IMR-90 (cell line): ENCODE results near the gene ASGR2. TPM values are rescaled to one million over a fixed set of nuclear protein-coding genes. Genes with fewer than 3 reads are reported as not detected.
A peak's percentile ranks its signal among the peaks of the same experiment; 100 is the strongest.

ENCODE experiments used
- ATAC-seq: fragments of 200-7000 bp; cut with Tn5 transposase; 2 replicates; pipeline ENCODE4 v1.9.1; 2020; ENCODE audit warnings: low read depth, mild to moderate bottlenecking, moderate library complexity
- BruUV-seq: library from RNA; stranded (reverse); fragments of 400-500 nt; replicated peaks from 2 replicates; lab custom pipeline; 2021; lab: Mats Ljungman, UMichigan
- CTCF ChIA-PET: fragments of 300-600 bp; formaldehyde crosslinking; extraction: SDS; loops from one replicate; lab custom pipeline; 2021; ENCODE audit warnings: antibody characterized with exemption; lab: Yijun Ruan, JAX
- POLR2A ChIA-PET: fragments of 300-600 bp; sonication (Branson Sonifier 250); formaldehyde crosslinking; loops from one replicate; lab custom pipeline; 2022; ENCODE audit warnings: antibody characterized with exemption; ENCODE audit not compliant: unreplicated experiment; lab: Charles Lee
- DNase-seq: peaks from one replicate; pipeline ENCODE4 v3.0.0; 2013
- H2AFZ ChIP-seq: replicated peaks from 2 replicates; pipeline ENCODE3; 2013; ENCODE audit warnings: low read length, mild to moderate bottlenecking; ENCODE audit not compliant: poor library complexity
- H2AK5ac ChIP-seq: 2 replicates; pipeline ENCODE4 v1.6.1; 2013; ENCODE audit warnings: low read depth, low read length, inconsistent platforms
- H2AK9ac ChIP-seq: replicated peaks from 2 replicates; pipeline ENCODE3; 2013; ENCODE audit warnings: mild to moderate bottlenecking, low read depth, low read length, moderate library complexity; ENCODE audit not compliant: poor library complexity
- H2BK120ac ChIP-seq: 2 replicates; pipeline ENCODE4 v1.6.1; 2013; ENCODE audit warnings: low read depth, low read length, inconsistent platforms
- H2BK15ac ChIP-seq: 3 replicates; pipeline ENCODE4 v1.6.1; 2013; ENCODE audit warnings: low read depth, low read length, inconsistent platforms
- H2BK20ac ChIP-seq: 2 replicates; pipeline ENCODE4 v1.6.1; 2013; ENCODE audit warnings: low read depth, mild to moderate bottlenecking, inconsistent platforms, low read length, moderate library complexity
- H2BK5ac ChIP-seq: 2 replicates; pipeline ENCODE4 v1.6.1; 2013; ENCODE audit warnings: mild to moderate bottlenecking, low read depth, low read length, inconsistent platforms; ENCODE audit not compliant: poor library complexity, severe bottlenecking
- H3K14ac ChIP-seq: replicated peaks from 2 replicates; pipeline ENCODE4 v1.6.1; 2013; ENCODE audit warnings: low read depth, low read length, inconsistent platforms
- H3K18ac ChIP-seq: 2 replicates; pipeline ENCODE4 v1.6.1; 2013; ENCODE audit warnings: low read depth, low read length, control low read depth
- H3K23ac ChIP-seq: 2 replicates; pipeline ENCODE4 v1.6.1; 2013; ENCODE audit warnings: low read depth, low read length, inconsistent platforms
- H3K27ac ChIP-seq: 2 replicates; pipeline ENCODE4 v1.5.1; 2013; ENCODE audit warnings: mild to moderate bottlenecking, control low read depth, low read length; ENCODE audit not compliant: insufficient read depth
- H3K27me3 ChIP-seq: 2 replicates; pipeline ENCODE4 v1.6.1; 2013; ENCODE audit warnings: low read length; ENCODE audit not compliant: control insufficient read depth, insufficient read depth
- H3K36me3 ChIP-seq: 2 replicates; pipeline ENCODE4 v1.6.1; 2013; ENCODE audit warnings: low read length, mixed read lengths; ENCODE audit not compliant: control insufficient read depth, insufficient read depth
- H3K4ac ChIP-seq: 2 replicates; pipeline ENCODE4 v1.6.1; 2013; ENCODE audit warnings: low read depth, low read length, inconsistent platforms
- H3K4me1 ChIP-seq: 2 replicates; pipeline ENCODE4 v1.6.1; 2013; ENCODE audit warnings: low read length, mixed read lengths; ENCODE audit not compliant: control insufficient read depth, insufficient read depth
- H3K4me2 ChIP-seq: 2 replicates; pipeline ENCODE4 v1.6.1; 2013; ENCODE audit warnings: low read depth, mild to moderate bottlenecking, control low read depth, low read length, moderate library complexity
- H3K4me3 ChIP-seq: 2 replicates; pipeline ENCODE4 v1.5.1; 2013; ENCODE audit warnings: low read depth, mild to moderate bottlenecking, control low read depth, low read length, moderate library complexity; ENCODE audit not compliant: insufficient read depth
- H3K56ac ChIP-seq: 2 replicates; pipeline ENCODE4 v1.6.1; 2013; ENCODE audit warnings: low read length, inconsistent platforms; ENCODE audit not compliant: insufficient read depth; ENCODE audit errors: extremely low read depth
- H3K79me1 ChIP-seq, 2 experiments: 2 replicates each; pipeline ENCODE4 v1.6.1; 2013; ENCODE audit warnings: low read length in 2 of 2, inconsistent platforms in 1 of 2, low read depth in 1 of 2
- H3K9ac ChIP-seq: 2 replicates; pipeline ENCODE4 v1.6.1; 2013; ENCODE audit warnings: low read depth, low read length, control low read depth
- H3K9me1 ChIP-seq: 2 replicates; pipeline ENCODE4 v1.6.1; 2013; ENCODE audit warnings: low read length, inconsistent platforms; ENCODE audit not compliant: insufficient read depth
- H3K9me3 ChIP-seq: 2 replicates; pipeline ENCODE4 v1.6.1; 2013; ENCODE audit warnings: low read length; ENCODE audit not compliant: control insufficient read depth, insufficient read depth
- H4K20me1 ChIP-seq: 2 replicates; pipeline ENCODE4 v1.6.1; 2013; ENCODE audit warnings: low read length, inconsistent platforms; ENCODE audit not compliant: insufficient read depth
- H4K5ac ChIP-seq: 2 replicates; pipeline ENCODE4 v1.6.1; 2013; ENCODE audit warnings: mild to moderate bottlenecking, low read depth, low read length, control low read depth
- H4K8ac ChIP-seq, 2 experiments: 2 replicates each; pipeline ENCODE4 v1.6.1; 2013; ENCODE audit warnings: low read depth in 2 of 2, low read length in 2 of 2, control low read depth in 1 of 2, inconsistent platforms in 1 of 2
- H4K91ac ChIP-seq: 2 replicates; pipeline ENCODE4 v1.6.1; 2013; ENCODE audit warnings: low read depth, low read length, inconsistent platforms; ENCODE audit not compliant: insufficient read depth
- MAFK ChIP-seq: IDR thresholded peaks from 2 replicates; pipeline ENCODE4 v1.6.1; 2012; ENCODE audit warnings: low read depth, low read length, improper control_type of control experiment
- RFX5 ChIP-seq: IDR thresholded peaks from 2 replicates; pipeline ENCODE4 v1.8.0; 2012; ENCODE audit warnings: low read depth, mild to moderate bottlenecking, low read length, moderate library complexity
- SMC3 ChIP-seq: fragments of 150-350 bp; IDR thresholded peaks from 2 replicates; pipeline ENCODE4 v1.6.1; 2016; ENCODE audit warnings: low read depth, mild to moderate bottlenecking, antibody characterized with exemption, low read length, moderate library complexity
- WGBS, 2 experiments: methylation state at CpG; one replicate each; pipeline versions ENCODE4 v1.1.5 to v1.1.7; 2013; ENCODE audit warnings: missing lambda C conversion rate in 2 of 2; ENCODE audit not compliant: insufficient read length in 1 of 2; ENCODE audit errors: extremely low coverage in 2 of 2; 5-methylcytosine and 5-hydroxymethylcytosine counted together
- dilution Hi-C: fragments of 300-500 bp; cut with HindIII; formaldehyde crosslinking; loops from one replicate; pipeline ENCODE4 v1.14.3; 2018; ENCODE audit warnings: low sequenced_read_pairs; ENCODE audit not compliant: unreplicated experiment
- in situ Hi-C: fragments of 300-500 bp; cut with MboI; formaldehyde crosslinking; loops from 3 replicates; pipeline ENCODE4 v1.14.3; 2019; ENCODE audit warnings: low sequenced_read_pairs, inconsistent platforms, mixed read lengths
- intact Hi-C: fragments of 100-400 bp; cut with micrococcal nuclease; formaldehyde crosslinking; loops from 2 replicates; pipeline ENCODE4 v1.10.0; 2022
- polyA plus RNA-seq, 3 experiments: library from polyadenylated mRNA; depleted of rRNA; stranded (reverse); fragments of >200 nt; gene quantifications; 2 replicates each; pipeline ENCODE4 v1.2.3, GENCODE V29; 2012; ENCODE audit warnings: low replicate concordance in 1 of 3
- total RNA-seq: library from RNA; depleted of rRNA; stranded (reverse); fragments of >200 nt; gene quantifications from 2 replicates; pipeline ENCODE4 v1.2.3, GENCODE V29; 2012
- TF ChIP-seq, protein P1 (sequence below): conservative IDR thresholded peaks from 2 replicates; pipeline ENCODE4 v1.5.1; 2012; ENCODE audit warnings: mild to moderate bottlenecking, low read depth, low read length, improper control_type of control experiment

Gene ASGR2
- total and polyA plus RNA-seq, 2 of the 4 experiments (the other 2 are of a cell fraction) = not detected

DNA sequence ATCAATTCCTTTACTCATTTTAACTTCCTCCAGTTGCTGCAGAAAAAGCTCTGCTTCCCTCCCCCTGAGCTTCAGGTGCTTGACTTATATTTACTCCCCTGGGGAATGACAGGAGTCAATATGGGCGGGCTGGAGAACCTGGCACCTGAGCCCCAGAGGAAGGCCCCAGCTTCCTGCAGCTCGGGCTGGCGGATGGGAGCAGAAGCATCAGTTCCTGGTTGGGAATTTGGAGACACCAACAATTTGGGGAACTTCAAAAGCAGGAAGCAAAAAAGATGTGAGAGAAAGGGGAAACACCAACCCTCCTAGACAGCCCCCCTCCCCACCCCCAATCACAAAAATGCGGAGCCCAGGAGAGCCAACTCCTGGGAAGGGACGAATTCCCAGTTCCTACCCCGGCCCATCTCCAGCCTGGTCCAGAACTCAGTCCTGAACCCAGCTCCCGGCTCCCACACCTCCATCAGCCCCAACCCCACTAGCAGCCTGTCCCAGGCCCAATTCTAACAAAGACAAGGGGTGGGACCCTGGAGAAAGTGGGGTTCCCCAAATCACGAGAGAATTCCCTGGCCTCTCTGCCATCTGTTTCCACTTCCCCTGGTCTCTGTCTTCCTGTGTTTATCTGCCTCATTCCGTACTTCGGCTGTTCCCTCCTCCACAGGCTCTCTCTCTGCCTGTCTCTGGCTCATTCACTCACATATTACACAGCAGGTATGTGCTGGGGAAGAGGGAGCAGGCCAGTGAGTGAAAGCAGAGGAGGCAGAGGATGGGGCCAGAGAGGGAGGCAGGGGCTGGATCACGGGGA is 16.2 kb upstream of the ASGR2 start:
- no peaks in the 10 kb centered on the region for H3K4me1 ChIP-seq
- ChIA-PET POLR2A (no interaction called here), CTCF (interaction anchor here (1.4 to 1.6 kb wide), 2 partner anchors 21 to 79 kb away, joined by 3 to 4 read pairs; no protein-coding TSS in a partner anchor)
- H3K27ac ChIP-seq = no peak overlapping the region
- in situ Hi-C loops (loop anchor here (25.0 kb wide), 1 partner anchor 219 kb away; no protein-coding TSS in a partner anchor), intact Hi-C loops (no loop called here), dilution Hi-C loops (no loop called here)
- TF ChIP-seq MAFK (no peak), SMC3 (no peak), RFX5 (no peak)
- TF ChIP-seq, protein P1, sequence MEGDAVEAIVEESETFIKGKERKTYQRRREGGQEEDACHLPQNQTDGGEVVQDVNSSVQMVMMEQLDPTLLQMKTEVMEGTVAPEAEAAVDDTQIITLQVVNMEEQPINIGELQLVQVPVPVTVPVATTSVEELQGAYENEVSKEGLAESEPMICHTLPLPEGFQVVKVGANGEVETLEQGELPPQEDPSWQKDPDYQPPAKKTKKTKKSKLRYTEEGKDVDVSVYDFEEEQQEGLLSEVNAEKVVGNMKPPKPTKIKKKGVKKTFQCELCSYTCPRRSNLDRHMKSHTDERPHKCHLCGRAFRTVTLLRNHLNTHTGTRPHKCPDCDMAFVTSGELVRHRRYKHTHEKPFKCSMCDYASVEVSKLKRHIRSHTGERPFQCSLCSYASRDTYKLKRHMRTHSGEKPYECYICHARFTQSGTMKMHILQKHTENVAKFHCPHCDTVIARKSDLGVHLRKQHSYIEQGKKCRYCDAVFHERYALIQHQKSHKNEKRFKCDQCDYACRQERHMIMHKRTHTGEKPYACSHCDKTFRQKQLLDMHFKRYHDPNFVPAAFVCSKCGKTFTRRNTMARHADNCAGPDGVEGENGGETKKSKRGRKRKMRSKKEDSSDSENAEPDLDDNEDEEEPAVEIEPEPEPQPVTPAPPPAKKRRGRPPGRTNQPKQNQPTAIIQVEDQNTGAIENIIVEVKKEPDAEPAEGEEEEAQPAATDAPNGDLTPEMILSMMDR = no peak
- no peaks in the 10 kb centered on the region for H4K20me1 ChIP-seq
- WGBS, 2 experiments = no CpG with 5 or more reads among the region's 11 CpGs
- H3K79me1 ChIP-seq = no peaks in the 10 kb centered on the region
- DNase-seq = no peak
- no peak overlapping the region for H2BK5ac ChIP-seq
- H3K4ac ChIP-seq = no peak overlapping the region
- BruUV-seq = no TSS peak
- H3K4me2 ChIP-seq = no peak overlapping the region
- no peak overlapping the region for H4K91ac ChIP-seq
- no peak overlapping the region for H4K5ac ChIP-seq
- H3K36me3 ChIP-seq = no peaks in the 10 kb centered on the region
- H3K14ac ChIP-seq = no peak overlapping the region
- no peak overlapping the region for H2AFZ ChIP-seq
- H3K9me1 ChIP-seq = no peaks in the 10 kb centered on the region
- H2BK15ac ChIP-seq = no peak overlapping the region
- H3K4me3 ChIP-seq = no peak overlapping the region
- H3K9ac ChIP-seq = no peak overlapping the region
- ATAC-seq = peak; percentile 32; the same call in 1 of the 2 replicates
- no peaks in the 10 kb centered on the region for H3K9me3 ChIP-seq
- H2BK120ac ChIP-seq = no peak overlapping the region
- no peak overlapping the region for H2AK9ac ChIP-seq
- H2BK20ac ChIP-seq = no peak overlapping the region
- H3K56ac ChIP-seq = no peak overlapping the region
- H4K8ac ChIP-seq = no peak overlapping the region
- H3K18ac ChIP-seq = no peak overlapping the region
- peaks cover 36% of the 10 kb centered on the region for H3K27me3 ChIP-seq
- no peak overlapping the region for H3K23ac ChIP-seq
- H2AK5ac ChIP-seq = no peak overlapping the region
